Activated T-helper 9 cell treated with anti-CD3 and anti-CD28 coated beads, Interleukin-2, amount 50 U/mL, for 16 hours (primary cell): Measurements from ENCODE around the gene KCTD11.

Experiments
- DNase-seq: peaks from one replicate; pipeline ENCODE4 v3.0.0-alpha.2; 2020; ENCODE audit warnings: low read depth

Gene KCTD11

DNA sequence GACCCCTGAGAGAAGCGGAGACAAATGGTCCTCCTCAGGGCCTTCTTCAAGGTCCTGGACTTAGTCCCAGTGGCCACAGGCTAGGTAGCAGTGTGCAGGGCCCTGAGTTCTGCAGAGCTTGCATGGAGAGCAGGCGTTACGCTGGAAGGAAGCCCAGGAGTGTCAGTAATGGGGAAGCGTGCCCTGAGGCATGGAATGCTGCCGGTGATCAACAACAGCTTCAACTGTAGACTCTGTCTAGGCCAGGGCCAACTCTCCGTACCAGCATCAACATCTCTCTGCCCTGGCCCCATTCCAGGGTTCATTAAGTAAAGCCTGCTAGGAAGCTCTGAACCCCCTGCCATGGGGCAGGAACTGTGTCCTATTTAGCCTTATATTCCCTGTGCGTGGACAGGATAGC lies 28.4 kb downstream of the KCTD11 start:
- DNase-seq, result no peak

DNA sequence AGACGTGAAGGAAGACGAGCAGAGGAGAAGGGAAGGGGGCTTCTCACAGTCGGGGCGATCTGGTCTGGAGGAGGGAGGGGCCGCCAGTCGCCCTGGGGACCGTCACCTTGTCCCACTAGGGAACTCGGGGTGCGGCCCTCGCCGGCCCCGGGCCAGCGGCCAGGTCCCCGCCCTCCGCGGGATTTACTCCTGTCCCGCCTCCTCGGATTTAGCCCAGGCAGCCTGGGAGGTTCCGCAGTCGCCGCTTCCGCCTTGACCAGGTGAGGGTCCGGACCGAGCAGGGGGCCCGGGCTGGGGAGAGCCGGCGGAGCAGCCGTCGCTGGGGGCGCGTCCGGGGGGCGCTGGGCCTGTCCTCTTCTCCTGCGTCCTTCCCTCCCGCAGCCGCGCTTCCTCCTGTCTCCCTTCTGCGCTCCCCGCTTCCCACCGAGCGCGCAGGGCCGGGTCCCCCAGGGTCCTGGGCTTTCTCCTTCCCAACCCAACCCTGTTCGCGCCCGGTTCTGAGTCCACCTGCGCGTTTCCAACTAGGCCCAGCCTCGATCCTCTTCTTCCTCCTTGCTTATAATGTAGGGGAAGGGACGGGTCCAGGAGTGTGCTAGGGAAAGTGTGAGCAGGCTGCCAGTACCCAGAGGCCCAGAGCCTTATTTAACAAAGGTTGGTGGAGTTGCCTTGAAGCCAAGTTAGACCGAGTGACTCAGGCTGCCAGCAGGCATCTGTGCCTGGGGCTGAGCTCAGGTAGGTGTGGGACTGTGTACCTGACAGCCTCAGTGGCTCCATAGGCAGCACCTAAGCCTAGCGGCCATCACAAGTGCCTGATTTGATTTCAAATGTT lies 29.1 kb downstream of the KCTD11 start, which contains the start of gene TNK1:
Gene TNK1 (plus strand): TSS at position 235 of the 829 bp plus-strand sequence. CDS start 1,838 bp downstream, outside the sequence.
- no peak for DNase-seq

DNA sequence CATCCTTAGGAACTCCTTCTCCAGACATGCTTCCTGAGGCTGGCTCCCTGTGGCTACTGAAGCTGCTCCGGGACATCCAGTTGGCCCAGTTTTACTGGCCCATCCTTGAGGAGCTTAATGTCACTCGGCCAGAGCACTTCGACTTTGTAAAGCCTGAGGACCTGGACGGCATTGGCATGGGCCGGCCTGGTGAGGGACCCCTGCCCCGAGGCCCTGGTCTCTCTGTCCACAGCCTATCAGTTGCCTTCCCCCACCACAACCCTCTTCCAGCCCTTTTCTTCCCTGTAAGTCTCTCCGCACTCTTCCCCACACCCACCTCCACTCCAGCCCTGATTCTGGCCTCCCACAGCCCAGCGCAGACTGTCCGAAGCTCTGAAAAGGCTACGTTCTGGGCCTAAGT lies 30.9 kb downstream of the KCTD11 start:
- no peak for DNase-seq

DNA sequence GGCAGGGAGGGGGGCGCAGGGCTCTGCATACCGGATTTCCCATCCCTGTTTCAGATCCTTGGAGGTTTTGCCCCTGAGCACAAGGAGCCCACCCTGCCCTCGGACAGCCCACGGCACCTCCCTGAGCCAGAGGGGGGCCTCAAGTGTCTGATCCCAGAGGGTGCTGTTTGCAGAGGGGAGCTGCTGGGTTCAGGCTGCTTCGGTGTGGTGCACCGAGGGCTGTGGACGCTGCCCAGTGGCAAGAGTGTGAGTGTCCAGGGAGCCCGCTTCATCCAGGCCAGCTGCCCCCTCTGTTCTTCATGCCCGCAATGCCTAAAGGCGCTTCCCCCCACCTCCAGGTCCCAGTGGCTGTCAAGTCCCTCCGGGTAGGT lies 31.4 kb downstream of the KCTD11 start:
- DNase-seq, result no peak

DNA sequence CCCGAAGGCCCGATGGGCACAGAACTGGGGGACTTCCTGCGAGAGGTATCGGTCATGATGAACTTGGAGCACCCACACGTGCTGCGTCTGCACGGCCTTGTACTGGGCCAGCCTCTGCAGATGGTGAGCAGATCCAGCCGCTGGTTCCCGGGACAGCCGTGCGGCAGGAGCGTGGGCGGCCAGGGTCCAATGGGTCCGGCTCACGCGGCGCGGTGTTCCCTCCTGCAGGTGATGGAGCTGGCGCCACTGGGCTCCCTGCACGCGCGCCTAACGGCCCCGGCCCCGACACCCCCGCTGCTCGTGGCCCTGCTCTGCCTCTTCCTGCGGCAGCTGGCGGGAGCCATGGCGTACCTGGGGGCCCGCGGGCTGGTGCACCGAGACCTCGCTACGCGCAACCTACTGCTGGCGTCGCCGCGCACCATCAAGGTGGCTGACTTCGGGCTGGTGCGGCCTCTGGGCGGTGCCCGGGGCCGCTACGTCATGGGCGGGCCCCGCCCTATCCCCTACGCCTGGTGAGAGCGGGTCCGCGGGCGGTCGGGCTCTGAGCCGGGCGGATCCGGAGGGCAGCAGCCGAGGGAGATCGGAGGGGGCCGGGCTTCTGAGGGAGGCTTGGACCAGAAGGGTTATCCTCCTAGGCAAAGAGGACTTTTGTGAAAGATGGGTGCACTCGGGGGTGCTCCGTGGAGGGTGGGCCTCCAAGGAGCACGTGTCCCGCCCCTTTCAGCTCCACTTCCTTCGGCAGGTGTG lies 32.0 kb downstream of the KCTD11 start:
- peak; percentile 69 for DNase-seq

DNA sequence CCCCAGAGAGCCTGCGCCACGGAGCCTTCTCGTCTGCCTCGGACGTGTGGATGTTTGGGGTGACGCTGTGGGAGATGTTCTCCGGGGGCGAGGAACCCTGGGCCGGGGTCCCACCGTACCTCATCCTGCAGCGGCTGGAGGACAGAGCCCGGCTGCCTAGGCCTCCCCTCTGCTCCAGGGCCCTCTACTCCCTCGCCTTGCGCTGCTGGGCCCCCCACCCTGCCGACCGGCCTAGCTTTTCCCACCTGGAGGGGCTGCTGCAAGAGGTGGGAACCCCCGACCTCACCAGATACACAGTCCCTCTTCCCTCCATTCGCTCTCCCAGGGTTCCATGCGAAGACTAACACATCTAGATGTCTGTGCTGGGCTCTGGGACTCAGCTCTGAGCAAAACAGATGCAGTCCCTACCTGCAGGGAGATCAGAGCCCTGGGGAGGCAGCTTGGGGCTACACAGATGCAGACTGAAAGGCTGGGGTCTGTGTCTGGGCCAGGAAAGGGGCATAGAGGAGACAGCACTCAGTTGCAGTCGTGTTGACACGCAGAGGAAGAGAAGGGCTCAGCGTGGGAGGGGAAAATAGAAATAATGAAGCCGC lies 32.6 kb downstream of the KCTD11 start:
- DNase-seq, result no peak

DNA sequence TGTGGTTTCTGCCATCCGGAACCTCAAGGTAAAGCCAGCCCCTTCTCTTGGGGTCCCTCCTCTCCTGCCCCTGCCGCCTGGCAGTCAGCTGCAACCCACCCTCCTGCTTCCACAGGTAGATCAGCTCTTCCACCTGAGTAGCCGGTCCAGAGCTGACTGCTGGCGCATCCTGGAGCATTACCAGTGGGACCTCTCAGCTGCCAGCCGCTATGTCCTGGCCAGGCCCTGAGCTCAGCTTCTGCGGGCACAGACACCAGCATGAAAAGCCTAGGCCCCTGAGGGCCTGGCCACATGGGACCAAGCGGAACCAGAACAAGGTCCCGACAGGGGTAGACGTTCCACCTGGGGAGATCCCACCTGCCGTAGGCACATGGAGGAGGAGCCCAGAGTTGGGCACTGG lies 36.9 kb downstream of the KCTD11 start:
- no peak for DNase-seq

DNA sequence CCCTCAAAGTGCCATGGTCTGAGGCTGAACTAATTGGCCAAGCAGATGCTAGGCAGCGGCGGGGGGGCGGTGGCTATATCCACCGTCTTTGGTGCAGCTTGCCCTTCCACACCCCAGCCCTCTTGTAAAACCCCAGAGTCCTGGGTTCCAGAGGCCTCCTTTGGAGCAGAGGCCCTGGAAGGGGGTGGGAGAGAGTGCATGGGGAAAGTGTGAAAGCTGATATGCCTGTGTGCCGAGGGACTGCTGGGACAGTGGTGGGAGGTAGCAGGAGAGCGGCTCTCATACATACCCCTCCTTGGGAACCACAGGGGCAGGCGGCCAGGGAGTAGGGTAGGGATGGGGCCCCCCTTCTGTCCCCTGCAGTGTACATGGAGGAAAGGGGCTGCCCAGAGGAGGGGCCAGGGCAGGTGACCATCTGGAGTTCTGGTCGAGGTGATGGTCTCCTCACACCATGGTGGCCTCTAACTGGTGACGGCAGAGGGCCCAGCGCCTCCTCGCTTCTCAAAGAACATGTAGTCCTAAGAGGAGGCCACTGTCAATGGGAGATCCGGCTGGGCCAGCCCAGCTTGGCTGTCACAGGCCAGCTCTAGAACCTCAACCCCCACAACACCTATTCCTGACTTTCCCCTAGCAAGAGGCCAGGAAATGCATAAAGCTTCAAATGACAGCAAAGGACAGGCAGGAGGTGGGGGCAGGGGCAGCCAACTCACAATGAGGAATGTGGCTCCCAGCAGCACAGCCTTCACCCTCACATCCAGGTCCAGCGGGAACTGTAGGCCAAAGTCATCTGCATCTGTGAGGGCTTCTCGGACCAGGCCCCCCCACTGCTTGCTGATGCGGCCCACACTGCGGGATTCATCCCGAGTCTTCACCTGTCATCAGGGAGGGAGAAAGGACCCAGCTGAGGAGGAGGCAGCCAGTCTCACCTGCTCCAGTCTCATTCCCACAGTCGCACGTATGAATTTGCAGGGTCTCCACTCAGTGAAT lies 38.3 kb downstream of the KCTD11 start:
- no peak for DNase-seq

DNA sequence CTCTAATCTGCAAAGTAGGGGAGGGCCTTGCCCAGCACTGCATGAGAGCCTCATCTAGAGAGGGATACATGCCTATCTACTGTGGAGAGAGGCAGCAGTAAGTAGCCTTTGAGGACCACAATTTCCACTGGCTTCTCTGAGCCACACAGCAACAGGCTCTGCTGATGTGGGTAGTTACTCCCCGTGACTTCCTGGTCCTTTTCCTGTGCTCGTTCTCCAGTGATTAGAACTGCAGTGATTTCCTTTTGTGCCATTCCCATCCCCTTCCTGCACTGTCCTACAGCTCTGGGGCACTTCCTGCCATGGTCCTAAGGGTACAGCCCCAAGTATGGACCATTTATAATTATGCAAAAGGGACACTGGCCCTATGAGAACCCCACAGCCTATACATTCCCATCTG lies 39.3 kb downstream of the KCTD11 start:
- no peak for DNase-seq

DNA sequence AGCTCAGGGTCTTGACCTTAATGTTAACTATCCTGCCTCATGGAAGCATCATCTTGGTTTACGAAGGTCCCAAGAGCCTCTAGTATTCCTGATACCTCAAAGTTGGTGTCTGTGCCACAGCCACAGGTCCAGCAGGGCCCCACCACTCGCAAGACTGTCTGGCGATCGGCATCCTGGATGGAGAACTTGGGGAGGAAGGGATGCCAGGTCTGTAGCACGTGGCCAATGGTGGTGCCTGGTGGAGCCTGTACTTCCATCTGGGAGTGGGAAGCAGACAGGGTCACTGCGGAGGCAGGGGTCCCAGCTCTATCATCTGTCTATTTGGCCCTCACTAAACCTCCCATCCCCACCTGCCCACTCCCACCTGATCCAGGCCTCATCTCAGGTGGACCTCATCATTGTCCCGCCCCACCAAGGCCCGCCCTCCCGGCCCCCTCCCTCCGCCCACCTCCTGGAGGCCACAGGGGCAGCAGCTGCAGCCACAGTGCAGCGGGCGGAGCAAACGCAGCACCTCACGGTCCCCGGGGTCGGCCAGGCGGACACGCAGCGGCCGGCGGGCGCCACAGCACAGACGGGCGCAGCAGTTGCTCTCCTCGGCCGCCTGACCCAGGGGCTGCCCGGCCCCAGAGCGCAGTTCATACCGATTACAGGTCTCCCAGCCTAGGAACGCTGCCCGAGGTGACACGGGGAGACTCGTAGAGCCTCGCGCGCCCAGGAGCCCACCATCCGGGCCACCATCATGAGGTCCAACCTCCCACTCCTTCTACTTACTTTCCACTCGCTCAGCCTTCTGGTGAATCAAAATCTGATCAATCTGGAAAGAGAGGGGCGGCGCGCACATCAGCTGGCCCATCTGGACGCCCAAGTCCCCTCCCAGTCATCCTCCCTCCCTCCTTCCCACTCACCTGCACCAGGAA lies 41.0 kb downstream of the KCTD11 start:
- no peak for DNase-seq

DNA sequence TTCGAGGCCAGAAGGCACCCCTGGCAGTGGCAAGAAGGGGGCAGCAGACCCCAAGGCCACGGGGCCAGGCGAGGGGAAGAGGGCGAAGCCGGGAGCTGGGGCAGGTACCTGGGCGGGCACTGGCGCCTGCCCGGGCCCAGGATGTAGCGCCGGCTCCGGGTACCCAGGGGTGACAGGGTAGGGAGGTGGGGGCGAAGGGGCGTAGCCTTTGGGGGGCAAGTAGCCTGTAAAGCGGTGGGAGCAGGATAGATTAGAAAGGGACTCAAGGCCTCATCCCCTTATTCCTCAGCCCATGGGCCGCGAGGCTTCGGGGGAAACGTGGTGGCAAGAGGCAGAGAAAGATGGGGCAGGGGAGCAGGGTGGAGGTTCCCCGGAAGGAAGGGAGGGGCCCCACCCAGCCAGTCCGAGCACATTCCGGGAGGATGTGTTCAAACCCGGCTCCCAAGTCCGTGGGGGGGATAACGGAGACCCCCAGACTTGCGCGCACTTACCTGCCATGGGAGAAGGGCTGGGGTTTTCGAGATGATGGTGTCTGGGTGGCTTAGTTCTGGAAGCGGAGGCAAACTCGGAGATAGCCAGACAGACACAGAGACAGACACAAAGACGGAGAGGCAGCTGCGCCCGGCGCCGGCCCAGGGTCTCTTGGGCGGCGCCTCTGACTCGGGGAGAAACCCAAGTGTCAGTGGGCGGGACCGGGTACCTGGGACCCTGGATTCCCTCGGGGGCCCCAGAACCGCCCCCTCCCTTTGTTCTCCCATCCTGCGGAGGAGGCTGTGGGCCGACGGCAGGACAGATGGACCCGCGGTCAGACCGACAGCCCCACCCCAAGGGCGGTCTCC lies 41.9 kb downstream of the KCTD11 start:
- peak; percentile 45 for DNase-seq

DNA sequence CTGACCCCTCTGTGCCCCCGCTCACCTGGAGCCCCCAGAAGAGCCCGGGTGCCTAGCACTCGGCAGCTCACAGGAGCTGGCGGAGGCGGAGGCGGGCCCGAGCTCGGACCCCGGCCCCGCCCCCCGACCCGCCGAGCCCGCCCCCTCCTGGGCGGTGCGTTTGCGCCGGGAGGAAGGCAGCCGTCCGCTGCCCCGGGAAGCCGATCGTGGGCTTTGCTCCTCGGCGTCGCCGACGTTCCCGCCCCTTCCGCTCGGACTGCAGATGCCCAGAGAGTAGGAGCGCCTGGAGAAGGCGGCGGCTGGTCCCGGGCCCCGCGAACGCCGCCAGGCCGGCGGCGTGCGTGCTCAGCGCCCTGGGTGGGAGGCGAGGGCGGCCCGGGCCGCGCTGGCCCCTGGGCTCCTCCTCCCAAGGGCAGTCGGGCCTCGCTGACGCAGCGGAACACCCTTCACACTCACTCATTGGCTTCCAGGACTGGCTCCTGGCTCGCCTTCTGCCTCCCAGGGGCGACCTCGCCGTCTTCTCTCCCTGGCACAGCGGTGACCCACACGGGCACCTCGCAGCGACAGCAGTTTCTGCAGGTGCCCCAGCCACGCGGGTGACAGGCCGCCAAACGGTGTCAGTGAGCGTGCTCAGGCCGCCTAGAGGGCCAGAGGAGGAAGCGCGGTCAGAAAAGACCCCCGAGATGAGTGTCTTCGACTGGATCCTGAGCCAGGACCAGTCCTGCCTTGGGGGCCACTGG lies 42.7 kb downstream of the KCTD11 start, which contains the start of gene PLSCR3:
Gene PLSCR3 (minus strand): TSS at position 74 of the 740 bp plus-strand sequence. CDS start 415 bp downstream, outside the sequence.
- DNase-seq, result peak; percentile 74

DNA sequence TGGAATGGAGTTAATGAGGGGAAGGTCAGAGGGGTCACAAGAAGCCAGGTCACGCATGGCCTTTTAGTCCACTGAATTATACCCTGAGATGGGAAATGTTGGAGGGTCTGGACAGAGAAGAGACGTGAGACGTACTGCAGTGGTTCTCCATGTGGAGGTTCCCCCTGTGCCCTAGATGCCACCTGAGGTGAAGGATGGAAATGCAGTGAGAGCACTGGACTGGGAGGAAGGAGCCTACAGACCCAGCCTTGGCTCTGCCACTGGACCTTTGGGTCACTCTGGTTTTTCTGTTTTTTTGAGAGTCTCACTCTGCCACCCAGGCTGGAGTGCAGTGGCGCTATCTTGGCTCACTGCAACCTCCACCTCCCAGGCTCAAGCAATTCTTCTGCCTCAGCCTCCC lies 44.2 kb downstream of the KCTD11 start:
- no peak for DNase-seq

DNA sequence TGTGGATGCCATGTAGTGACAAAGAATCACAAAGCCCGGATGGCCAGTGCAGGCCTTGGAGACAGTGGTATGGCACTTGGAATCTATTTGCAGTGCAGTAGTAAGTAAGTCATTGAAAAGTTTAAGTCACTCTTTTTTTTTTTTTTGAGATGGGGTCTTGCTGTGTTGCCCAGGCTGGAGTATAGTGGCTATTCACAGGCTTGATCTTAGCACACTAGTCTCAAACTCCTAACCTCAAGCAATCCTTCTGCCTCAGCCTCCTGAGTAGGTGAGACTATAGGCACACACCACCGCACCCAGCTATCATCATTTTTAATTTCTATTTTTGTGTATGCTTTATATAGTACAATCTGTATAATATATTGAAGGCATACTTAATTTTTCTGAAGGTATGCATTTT lies 46.6 kb downstream of the KCTD11 start:
- DNase-seq, result no peak

DNA sequence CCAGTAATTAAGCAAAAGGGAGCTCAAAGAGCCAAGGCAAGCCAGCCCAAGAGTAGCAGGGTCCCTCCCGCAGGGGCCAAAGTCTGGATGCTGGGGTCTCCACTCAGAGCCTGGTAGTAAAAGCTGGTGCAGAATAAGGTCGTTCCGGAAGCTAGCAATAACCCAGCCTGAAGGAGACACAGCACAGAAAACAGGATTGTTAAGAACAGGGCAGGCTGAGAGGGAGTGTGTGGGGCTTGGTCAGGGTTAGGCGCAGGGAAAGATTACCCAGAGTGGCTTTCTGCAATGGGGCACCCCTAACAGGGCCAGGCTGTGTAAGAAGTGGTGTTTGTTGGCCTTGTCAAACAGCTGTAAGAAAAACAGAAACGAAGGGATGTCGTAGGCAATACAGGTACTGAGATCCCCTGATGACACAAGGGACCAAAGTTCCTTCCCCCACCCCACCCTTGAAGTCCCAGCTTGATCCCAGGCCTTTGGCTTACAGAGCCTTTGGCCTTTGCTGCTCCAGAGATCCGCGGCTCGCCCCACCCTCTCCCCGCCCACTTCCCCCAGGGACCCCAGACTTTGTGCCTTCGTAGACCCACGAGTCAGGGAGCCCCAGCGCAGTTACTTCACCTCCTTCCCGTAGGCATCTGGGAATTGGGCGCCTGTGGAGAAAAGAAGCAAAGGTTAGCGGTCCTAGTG lies 51.2 kb downstream of the KCTD11 start:
- no peak for DNase-seq

DNA sequence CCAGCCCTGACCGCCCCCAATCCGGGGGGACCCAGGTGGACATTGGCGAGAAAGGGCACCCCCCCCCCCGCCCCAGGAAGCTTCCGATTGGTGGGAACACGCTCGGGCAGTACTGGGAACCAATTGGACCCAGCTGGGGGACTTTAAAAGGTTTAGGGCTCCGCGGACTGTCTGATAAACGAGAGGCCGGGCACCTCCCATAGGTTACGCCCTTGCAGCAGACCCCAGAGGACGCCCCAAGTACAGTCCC lies 51.7 kb downstream of the KCTD11 start:
- DNase-seq, result no peak

DNA sequence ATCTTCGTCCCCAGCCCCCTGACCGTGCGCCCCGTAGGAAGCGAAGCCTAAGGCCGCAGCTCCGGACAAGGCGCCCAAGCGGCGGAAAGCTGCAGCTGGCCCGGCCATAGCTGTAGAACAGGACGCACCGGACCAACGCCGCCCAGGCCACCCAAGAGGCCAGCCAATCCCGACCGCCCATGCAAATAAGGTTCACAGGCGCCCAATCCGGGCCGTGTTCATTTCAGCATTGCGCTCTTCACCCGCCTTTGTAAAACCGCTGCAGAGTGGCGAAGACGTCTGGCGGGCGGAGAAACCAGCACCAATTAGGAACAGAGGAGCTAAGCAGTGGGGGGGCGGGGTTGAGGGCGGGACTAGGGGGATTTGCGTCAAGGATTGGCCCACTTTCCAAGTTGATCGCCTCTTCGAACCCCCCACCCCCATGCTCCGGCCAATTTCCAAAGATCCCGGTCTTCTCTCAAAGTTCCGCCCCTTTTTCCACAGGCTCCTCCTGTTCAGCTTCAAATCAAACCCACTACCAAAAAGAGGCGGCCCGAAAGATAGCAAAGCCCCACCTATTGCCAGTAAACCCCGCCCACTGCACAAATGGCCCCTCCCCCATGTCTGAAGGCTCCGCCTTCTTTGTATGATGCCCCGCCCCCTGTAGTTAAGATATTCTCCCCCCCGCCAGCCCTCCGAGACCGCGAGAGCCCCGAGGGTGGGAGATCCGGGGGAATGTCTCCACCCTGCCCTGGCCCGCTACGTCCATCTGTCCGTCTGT lies 52.2 kb downstream of the KCTD11 start, which contains the start of gene TMEM256:
Gene TMEM256 (minus strand): TSS at position 121 of the 760 bp plus-strand sequence. CDS start 13 bp downstream, at position 108.
- DNase-seq, result peak; percentile 92
